ENCODE data around the gene APOBEC4.

Gene APOBEC4

DNA sequence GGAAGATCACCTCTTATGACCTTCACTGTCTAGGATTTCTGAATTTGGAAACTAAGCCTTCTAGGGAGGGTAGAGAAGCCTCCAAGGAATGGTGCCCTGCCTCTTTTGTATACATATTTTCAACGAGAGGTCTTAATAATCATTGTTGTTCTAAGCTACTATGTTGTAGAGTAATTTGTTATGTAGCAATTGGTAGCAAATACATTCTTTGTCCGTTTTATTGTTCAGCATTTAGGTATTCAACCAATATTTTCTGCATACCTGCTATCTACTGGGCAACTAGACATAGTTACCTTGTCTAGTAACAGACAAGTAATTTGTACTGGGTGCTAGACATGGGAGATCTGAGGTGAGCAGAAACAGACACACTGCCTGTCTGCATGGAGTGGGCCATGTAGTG, 42.1 kb downstream of the APOBEC4 start:
- Histone ChIP-seq H3K27me3 (ENCODE audit: insufficient read depth, poor library complexity, severe bottlenecking) (no peaks in the 10 kb centered on the region), H3K4me3 (replicated peaks; ENCODE audit: insufficient read depth, low read length) (no peak overlapping the region), H3K27ac (replicated peaks) (no peak overlapping the region)
- no peak for DNase-seq (ENCODE audit: low read depth in 1 of 2, low spot score in 1 of 2)
- TF ChIP-seq POLR2AphosphoS5 (IDR thresholded peaks at IDR 0.05; ENCODE audit: low read depth): no peak
- no peak for TF ChIP-seq GABPA (IDR thresholded peaks at IDR 0.05; ENCODE audit: low read depth)
- TF ChIP-seq, protein P1, sequence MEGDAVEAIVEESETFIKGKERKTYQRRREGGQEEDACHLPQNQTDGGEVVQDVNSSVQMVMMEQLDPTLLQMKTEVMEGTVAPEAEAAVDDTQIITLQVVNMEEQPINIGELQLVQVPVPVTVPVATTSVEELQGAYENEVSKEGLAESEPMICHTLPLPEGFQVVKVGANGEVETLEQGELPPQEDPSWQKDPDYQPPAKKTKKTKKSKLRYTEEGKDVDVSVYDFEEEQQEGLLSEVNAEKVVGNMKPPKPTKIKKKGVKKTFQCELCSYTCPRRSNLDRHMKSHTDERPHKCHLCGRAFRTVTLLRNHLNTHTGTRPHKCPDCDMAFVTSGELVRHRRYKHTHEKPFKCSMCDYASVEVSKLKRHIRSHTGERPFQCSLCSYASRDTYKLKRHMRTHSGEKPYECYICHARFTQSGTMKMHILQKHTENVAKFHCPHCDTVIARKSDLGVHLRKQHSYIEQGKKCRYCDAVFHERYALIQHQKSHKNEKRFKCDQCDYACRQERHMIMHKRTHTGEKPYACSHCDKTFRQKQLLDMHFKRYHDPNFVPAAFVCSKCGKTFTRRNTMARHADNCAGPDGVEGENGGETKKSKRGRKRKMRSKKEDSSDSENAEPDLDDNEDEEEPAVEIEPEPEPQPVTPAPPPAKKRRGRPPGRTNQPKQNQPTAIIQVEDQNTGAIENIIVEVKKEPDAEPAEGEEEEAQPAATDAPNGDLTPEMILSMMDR (IDR thresholded peaks at IDR 0.05; ENCODE audit: insufficient read depth, low read length): no peak
- TF ChIP-seq, protein P2, sequence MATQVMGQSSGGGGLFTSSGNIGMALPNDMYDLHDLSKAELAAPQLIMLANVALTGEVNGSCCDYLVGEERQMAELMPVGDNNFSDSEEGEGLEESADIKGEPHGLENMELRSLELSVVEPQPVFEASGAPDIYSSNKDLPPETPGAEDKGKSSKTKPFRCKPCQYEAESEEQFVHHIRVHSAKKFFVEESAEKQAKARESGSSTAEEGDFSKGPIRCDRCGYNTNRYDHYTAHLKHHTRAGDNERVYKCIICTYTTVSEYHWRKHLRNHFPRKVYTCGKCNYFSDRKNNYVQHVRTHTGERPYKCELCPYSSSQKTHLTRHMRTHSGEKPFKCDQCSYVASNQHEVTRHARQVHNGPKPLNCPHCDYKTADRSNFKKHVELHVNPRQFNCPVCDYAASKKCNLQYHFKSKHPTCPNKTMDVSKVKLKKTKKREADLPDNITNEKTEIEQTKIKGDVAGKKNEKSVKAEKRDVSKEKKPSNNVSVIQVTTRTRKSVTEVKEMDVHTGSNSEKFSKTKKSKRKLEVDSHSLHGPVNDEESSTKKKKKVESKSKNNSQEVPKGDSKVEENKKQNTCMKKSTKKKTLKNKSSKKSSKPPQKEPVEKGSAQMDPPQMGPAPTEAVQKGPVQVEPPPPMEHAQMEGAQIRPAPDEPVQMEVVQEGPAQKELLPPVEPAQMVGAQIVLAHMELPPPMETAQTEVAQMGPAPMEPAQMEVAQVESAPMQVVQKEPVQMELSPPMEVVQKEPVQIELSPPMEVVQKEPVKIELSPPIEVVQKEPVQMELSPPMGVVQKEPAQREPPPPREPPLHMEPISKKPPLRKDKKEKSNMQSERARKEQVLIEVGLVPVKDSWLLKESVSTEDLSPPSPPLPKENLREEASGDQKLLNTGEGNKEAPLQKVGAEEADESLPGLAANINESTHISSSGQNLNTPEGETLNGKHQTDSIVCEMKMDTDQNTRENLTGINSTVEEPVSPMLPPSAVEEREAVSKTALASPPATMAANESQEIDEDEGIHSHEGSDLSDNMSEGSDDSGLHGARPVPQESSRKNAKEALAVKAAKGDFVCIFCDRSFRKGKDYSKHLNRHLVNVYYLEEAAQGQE (IDR thresholded peaks at IDR 0.05; ENCODE audit: insufficient replicate concordance, low read depth): no peak
- no peak for TF ChIP-seq SPI1 (IDR thresholded peaks at IDR 0.05; ENCODE audit: borderline replicate concordance, low read depth)

DNA sequence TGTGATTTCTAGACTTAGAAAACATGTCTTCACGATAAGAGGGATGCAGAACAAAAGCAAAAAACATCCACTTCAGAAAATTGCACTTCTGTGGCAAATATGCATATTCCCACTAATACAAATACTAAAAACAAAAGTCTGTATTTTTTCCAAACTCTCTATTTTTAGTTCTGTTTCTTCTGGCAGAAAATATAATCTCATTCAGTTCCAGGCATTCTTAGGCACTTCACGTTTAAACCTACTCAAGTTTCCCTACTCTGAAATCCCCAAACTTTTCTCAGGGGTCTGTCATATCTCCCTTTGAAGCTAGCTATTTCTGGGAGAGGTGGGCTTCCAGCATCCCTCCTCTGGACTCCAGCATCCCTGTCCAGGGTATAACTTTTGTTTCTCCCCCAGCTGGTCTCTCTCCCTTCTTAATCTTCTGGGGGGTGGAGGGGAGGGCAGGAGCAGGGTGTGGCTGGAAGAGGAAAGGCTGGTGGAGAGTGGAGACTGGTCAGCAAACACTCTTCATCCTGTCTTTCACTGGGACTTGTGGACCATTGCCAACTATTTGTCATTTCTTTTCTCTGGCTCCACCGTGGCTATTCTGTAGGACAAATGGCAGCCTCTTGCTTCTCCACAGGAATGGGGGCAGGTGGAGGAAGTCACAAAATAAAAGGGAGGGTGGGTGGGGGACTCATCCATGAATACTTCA, 43.2 kb downstream of the APOBEC4 start:
- Histone ChIP-seq H3K27me3 (ENCODE audit: insufficient read depth, poor library complexity, severe bottlenecking) (no peaks in the 10 kb centered on the region), H3K27ac (replicated peaks) (0 out of 2 replicates have a peak overlapping the region, but pooled peaks have one; percentile 42), H3K4me3 (replicated peaks; ENCODE audit: insufficient read depth, low read length) (no peak overlapping the region)
- TF ChIP-seq POLR2AphosphoS5 (IDR thresholded peaks at IDR 0.05; ENCODE audit: low read depth) (no peak), SPI1 (IDR thresholded peaks at IDR 0.05; ENCODE audit: borderline replicate concordance, low read depth) (no peak), GABPA (IDR thresholded peaks at IDR 0.05; ENCODE audit: low read depth) (no peak)
- TF ChIP-seq, protein P1 (IDR thresholded peaks at IDR 0.05; ENCODE audit: insufficient read depth, low read length): no peak
- TF ChIP-seq, protein P2 (IDR thresholded peaks at IDR 0.05; ENCODE audit: insufficient replicate concordance, low read depth): no peak
- DNase-seq (ENCODE audit: low read depth in 1 of 2, low spot score in 1 of 2): no peak

DNA sequence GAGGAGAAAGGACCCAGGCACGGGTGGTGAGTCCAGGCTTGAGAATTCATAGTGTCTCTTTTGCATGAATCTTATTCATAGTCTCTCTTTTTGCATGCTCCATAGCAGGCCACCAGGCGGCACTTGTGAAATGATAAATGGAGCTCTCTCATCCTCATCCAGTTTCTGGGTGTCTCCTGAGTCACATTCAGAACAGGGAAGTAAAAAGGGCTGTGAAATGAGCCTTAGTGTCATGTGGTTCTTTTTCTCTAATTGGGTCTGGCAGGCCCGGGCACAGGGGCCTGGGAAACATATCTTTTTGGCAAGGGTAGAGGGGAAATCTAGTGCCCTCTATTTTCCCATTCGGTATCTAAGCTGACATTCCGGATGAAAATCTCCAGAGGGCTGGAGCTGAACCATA, 43.8 kb downstream of the APOBEC4 start:
- DNase-seq (ENCODE audit: low read depth in 1 of 2, low spot score in 1 of 2): peak; percentile 71 to 89
- no peak overlapping the region for H3K4me3 ChIP-seq (replicated peaks; ENCODE audit: insufficient read depth, low read length)
- no peaks in the 10 kb centered on the region for H3K27me3 ChIP-seq (ENCODE audit: insufficient read depth, poor library complexity, severe bottlenecking)
- H3K27ac ChIP-seq (replicated peaks): peak overlapping the region; percentile 42
- TF ChIP-seq, protein P2 (IDR thresholded peaks at IDR 0.05; ENCODE audit: insufficient replicate concordance, low read depth): no peak
- TF ChIP-seq GABPA (IDR thresholded peaks at IDR 0.05; ENCODE audit: low read depth) (no peak), SPI1 (IDR thresholded peaks at IDR 0.05; ENCODE audit: borderline replicate concordance, low read depth) (no peak)
- TF ChIP-seq, protein P1 (IDR thresholded peaks at IDR 0.05; ENCODE audit: insufficient read depth, low read length): peak; percentile 65
